Gastrocnemius medialis (tissue), 4 donors: Measurements from ENCODE around the gene SGCD. TPM values are rescaled to one million over a fixed set of nuclear protein-coding genes. Genes with fewer than 3 reads are reported as not detected.

Experiments
- ATAC-seq, 2 donors: fragments of 150-250 bp; one replicate each; pipeline ENCODE4 v1.9.1; 2016
- DNase-seq, 2 donors: peaks; one replicate each; pipeline ENCODE4 v3.0.0-alpha.2; 2019
- H3K27ac ChIP-seq, 4 donors: fragments of 200-600 bp; sonication (generic); 1 replicate in 1 of 4; 2 replicates in 3 of 4; pipeline ENCODE4 v1.5.1; 2016 to 2018; ENCODE audit warnings: mild to moderate bottlenecking in 2 of 4, moderate library complexity in 1 of 4
- H3K27me3 ChIP-seq, 3 donors: fragments of 200-600 bp; sonication (generic) in 2 of 3; 1 replicate in 1 of 3; 2 replicates in 2 of 3; pipeline versions ENCODE4 v1.5.1 to v1.6.0; 2016 to 2019; ENCODE audit warnings: mild to moderate bottlenecking in 1 of 3, moderate library complexity in 1 of 3
- H3K36me3 ChIP-seq, 2 donors: fragments of 200-600 bp; sonication (generic) in 1 of 2; one replicate each; pipeline ENCODE4 v1.5.1; 2017 to 2018
- H3K4me1 ChIP-seq, 2 donors: fragments of 200-600 bp; sonication (generic) in 1 of 2; one replicate each; pipeline ENCODE4 v1.5.1; 2016 to 2017; ENCODE audit warnings: mild to moderate bottlenecking in 2 of 2
- H3K4me3 ChIP-seq, 4 donors: fragments of 200-600 bp; sonication (generic) in 3 of 4; 1 replicate in 1 of 4; 2 replicates in 3 of 4; pipeline ENCODE4 v1.5.1; 2016 to 2019; ENCODE audit warnings: mild to moderate bottlenecking in 2 of 4
- H3K9me3 ChIP-seq, 3 donors: fragments of 200-600 bp; sonication (generic) in 2 of 3; 1 replicate in 1 of 3; 2 replicates in 2 of 3; pipeline ENCODE4 v1.5.1; 2016 to 2019
- POLR2A ChIP-seq, 2 donors: fragments of 450-650 bp; IDR thresholded peaks; one replicate each; pipeline ENCODE4 v1.6.1; 2017; ENCODE audit warnings: antibody characterized with exemption in 2 of 2, mild to moderate bottlenecking in 2 of 2, moderate library complexity in 2 of 2
- in situ Hi-C, 4 donors: fragments of 200-750 bp; cut with MboI; loops; one replicate each; pipeline versions ENCODE4 v1.15.0 to v1.8.0; 2017; ENCODE audit warnings: low sequenced_read_pairs in 4 of 4
- intact Hi-C: fragments of 100-400 bp; cut with DNase I; formaldehyde crosslinking; loops from one replicate; pipeline ENCODE4 v1.15.1; 2023; ENCODE audit warnings: low total_unique reads
- total RNA-seq, 4 donors: library from RNA; depleted of rRNA; stranded (reverse); fragments of >200 nt; gene quantifications; one replicate each; pipeline versions ENCODE4 v1.1.0 to v1.2.3, GENCODE V29; 2016
- TF ChIP-seq, protein P1 (sequence below), 5 experiments: fragments of 450-650 bp in 3 of 5; fragments of 200-600 bp in 2 of 5; sonication (generic) in 2 of 5; IDR thresholded peaks in 4 of 5; conservative IDR thresholded peaks in 1 of 5; 1 replicate in 4 of 5; 2 replicates in 1 of 5; pipeline ENCODE4 v1.5.1; 2016 to 2019; ENCODE audit warnings: antibody characterized with exemption in 5 of 5, mild to moderate bottlenecking in 3 of 5, moderate library complexity in 3 of 5

Gene SGCD
- total RNA-seq, 4 donors from 2014 or later = 8.2 to 53.5 (median 35.8) TPM

DNA sequence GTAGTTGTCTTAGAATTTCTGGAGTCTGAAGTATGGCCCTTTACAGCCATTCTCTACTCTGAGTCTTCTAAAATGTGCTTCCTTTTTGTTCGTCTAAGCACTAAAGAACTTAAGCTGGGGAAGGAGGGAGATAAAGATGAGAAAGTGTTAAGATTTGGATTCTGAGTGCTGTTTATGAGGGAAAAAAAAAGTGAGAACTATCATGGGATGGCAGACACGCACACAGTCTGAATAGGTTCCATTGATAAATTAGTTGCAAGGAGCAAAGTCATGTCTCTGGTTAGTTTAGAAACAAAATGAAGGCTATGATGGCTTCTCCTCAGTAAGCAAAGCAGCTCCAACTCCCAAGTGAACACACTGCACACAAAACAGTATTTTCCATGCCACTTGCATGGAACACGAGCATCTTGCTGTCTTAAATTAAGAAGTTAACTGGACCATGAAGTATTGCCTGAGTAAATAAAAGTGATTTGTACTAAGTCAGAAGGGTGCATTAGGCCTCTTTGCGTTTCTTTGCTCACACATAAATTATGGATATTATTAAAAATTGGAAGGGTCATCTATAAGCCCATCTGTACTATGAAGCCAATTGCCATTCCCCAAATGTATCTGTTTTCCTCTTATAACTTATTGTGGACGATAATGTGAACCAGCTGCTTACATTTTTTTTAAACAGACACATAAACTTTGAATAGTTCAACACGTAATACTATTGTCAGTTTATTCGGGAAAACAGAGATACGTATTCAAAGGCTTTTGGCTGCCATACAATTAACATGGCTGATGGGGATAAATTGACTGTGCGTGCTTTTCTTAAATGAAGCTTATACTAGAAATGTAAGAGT lies 199.3 kb downstream of the SGCD start:
- Histone ChIP-seq H3K9me3 (no peaks in the 10 kb centered on the region), H3K27ac (no peak overlapping the region), H3K27me3 (no peaks in the 10 kb centered on the region), H3K4me1 (peaks cover 8 to 10% of the 10 kb centered on the region in 2 donors), H3K4me3 (no peak overlapping the region), H3K36me3 (no peaks in the 10 kb centered on the region)
- ATAC-seq = no peak
- intact Hi-C loops (no loop called here), in situ Hi-C loops (no loop called here)
- TF ChIP-seq, protein P1, sequence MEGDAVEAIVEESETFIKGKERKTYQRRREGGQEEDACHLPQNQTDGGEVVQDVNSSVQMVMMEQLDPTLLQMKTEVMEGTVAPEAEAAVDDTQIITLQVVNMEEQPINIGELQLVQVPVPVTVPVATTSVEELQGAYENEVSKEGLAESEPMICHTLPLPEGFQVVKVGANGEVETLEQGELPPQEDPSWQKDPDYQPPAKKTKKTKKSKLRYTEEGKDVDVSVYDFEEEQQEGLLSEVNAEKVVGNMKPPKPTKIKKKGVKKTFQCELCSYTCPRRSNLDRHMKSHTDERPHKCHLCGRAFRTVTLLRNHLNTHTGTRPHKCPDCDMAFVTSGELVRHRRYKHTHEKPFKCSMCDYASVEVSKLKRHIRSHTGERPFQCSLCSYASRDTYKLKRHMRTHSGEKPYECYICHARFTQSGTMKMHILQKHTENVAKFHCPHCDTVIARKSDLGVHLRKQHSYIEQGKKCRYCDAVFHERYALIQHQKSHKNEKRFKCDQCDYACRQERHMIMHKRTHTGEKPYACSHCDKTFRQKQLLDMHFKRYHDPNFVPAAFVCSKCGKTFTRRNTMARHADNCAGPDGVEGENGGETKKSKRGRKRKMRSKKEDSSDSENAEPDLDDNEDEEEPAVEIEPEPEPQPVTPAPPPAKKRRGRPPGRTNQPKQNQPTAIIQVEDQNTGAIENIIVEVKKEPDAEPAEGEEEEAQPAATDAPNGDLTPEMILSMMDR (IDR thresholded peaks at IDR 0.05 in 4 of 5, conservative IDR thresholded peaks at IDR 0.05 in 1 of 5) = no peak
- TF ChIP-seq POLR2A (IDR thresholded peaks at IDR 0.05) = no peak
- DNase-seq = no peak

DNA sequence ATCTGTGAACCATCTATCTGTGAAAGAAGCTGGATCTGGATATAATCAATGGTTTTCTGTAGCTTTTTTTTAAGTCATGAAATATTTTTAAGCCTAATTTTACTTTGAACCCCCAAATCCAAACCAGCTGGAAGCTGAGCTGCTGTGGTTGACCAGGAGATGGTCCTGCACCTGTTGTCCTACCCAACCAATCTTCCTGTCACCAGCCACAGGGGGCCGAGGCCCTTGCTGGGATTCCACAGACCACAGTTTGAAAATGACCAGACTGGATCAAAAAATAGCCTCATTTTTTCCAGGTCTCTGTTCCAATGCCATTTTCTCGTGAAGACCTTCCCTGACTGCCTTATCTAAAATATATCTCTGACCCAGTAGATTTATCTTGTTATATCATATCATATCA lies 200.6 kb downstream of the SGCD start:
- DNase-seq (no peak), ATAC-seq (no peak)
- H3K27ac ChIP-seq = peak overlapping the region in 1 of 4 donors; percentile 20
- no peak overlapping the region for H3K4me3 ChIP-seq
- no peaks in the 10 kb centered on the region for H3K36me3 ChIP-seq
- no peaks in the 10 kb centered on the region for H3K27me3 ChIP-seq
- peaks cover 8 to 10% of the 10 kb centered on the region in 2 donors for H3K4me1 ChIP-seq
- intact Hi-C loops = no loop called here
- TF ChIP-seq POLR2A (IDR thresholded peaks at IDR 0.05) = no peak
- TF ChIP-seq, protein P1 (IDR thresholded peaks at IDR 0.05 in 4 of 5, conservative IDR thresholded peaks at IDR 0.05 in 1 of 5) = no peak
- in situ Hi-C loops = no loop called here
- no peaks in the 10 kb centered on the region for H3K9me3 ChIP-seq

DNA sequence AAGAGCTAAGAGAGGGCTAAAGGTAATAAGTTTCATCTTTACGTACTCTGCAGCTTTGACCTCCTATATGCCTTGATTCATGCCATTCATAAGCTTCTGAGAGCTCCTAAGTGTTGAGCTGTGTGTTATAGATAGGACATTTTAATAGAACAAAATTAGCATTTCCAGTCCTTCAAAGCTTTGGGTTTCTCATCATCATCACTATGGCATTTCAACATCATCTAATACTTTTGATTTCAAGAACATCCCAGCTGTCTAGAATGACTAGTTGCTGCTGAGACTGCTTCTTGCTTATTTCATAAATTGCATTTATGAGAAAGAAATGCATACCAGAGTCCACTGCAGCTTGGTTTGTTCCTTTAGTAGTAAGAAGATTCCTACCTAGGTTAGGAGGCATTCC lies 201.7 kb downstream of the SGCD start:
- H3K27ac ChIP-seq = peak overlapping the region in 3 of 4 donors; percentile 37 to 61 (median 51)
- H3K27me3 ChIP-seq = no peaks in the 10 kb centered on the region
- no peaks in the 10 kb centered on the region for H3K9me3 ChIP-seq
- in situ Hi-C loops = no loop called here
- H3K4me1 ChIP-seq = peaks cover 8 to 11% of the 10 kb centered on the region in 2 donors
- TF ChIP-seq POLR2A (IDR thresholded peaks at IDR 0.05) = no peak
- TF ChIP-seq, protein P1 (IDR thresholded peaks at IDR 0.05 in 4 of 5, conservative IDR thresholded peaks at IDR 0.05 in 1 of 5) = no peak
- no peak for DNase-seq
- H3K4me3 ChIP-seq = no peak overlapping the region
- no peaks in the 10 kb centered on the region for H3K36me3 ChIP-seq
- intact Hi-C loops = no loop called here
- ATAC-seq = no peak

DNA sequence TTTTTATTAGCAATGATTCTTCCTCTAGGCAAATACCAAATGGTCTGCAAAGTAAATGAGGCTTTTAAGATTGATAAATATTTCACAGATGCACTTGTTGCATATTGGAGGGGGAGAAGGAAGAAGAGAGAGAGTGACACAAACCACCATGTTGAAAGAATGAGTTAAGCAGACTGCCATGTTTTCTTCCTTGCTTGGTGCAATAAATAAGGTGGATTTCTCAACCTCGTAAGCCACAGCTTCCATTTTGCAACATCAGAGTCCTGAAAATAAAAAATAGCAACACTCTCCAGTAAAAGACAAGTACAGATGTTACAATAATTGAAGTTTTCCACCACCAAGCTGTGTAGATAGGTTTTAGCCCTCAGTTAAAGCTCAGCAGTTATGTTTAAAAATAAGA lies 202.9 kb downstream of the SGCD start:
- TF ChIP-seq, protein P1 (IDR thresholded peaks at IDR 0.05 in 4 of 5, conservative IDR thresholded peaks at IDR 0.05 in 1 of 5) = no peak
- no peak for TF ChIP-seq POLR2A (IDR thresholded peaks at IDR 0.05)
- no peaks in the 10 kb centered on the region for H3K9me3 ChIP-seq
- intact Hi-C loops (loop anchor here (5.0 kb wide), 1 partner anchor 203 kb away; the partner anchor contains the start of gene SGCD), in situ Hi-C loops (no loop called here)
- DNase-seq (no peak), ATAC-seq (peak; percentile 86 to 89)
- peaks cover 8 to 14% of the 10 kb centered on the region in 2 donors for H3K4me1 ChIP-seq
- H3K27me3 ChIP-seq = no peaks in the 10 kb centered on the region
- H3K4me3 ChIP-seq = no peak overlapping the region
- H3K36me3 ChIP-seq = no peaks in the 10 kb centered on the region
- H3K27ac ChIP-seq = peak overlapping the region; percentile 46 to 61 (median 54)
